ENCODE data around the gene GSAP.
"Not testable (repeated sequence)": the region's sequence is repeated elsewhere in the genome, so short reads cannot be mapped to it uniquely, and the experiment has no call there.

The GSAP gene

DNA sequence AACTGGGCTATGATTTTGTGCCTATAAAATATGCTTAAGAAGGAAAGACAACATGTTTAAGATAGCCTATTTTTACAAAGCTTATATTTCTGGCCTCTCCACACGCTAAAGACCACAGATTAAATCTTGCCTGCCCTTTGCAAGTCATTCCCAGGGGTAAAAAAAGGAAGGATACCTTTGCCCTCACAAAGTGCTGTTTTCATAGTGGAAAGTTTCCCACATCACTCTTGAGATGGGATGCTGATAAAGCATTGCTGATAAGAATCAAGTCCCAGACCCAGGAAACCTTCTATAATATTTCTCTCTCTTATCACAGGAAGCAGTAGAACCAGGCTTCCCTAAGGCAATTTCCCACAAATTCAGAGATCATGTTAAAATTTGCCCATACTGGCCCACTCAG lies 56.5 kb downstream of the GSAP start:
- Histone ChIP-seq H3K9me3 (ENCODE audit: low read length) (no peaks in the 10 kb centered on the region), H3K4me3 (ENCODE audit: low read length) (no peak overlapping the region), H2AFZ (ENCODE audit: low read depth, low read length) (no peak overlapping the region)

DNA sequence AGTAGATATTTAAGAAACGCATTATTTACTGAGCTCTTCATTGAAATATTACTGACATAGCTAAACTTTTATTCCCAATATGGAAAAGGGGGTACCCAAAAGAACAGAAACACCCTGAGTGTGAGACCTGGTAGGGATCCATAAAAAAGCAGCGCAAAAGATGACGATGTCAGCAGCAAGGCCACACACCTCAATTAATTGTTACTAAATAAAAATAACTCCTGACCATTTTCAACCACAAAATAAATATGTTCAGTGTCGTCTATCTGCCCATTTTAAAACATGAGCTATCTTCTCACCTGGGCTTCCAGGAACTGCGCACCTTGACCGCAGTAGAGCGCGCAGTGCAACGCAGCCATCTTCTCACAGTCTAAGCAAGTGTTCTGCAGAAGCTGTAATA lies 61.2 kb downstream of the GSAP start:
- H3K27me3 ChIP-seq (ENCODE audit: insufficient read depth, low read length): no peaks in the 10 kb centered on the region
- H3K4me3 ChIP-seq (ENCODE audit: low read length): no peak overlapping the region
- no peaks in the 10 kb centered on the region for H3K9me3 ChIP-seq (ENCODE audit: low read length)
- H3K36me3 ChIP-seq (ENCODE audit: insufficient read depth, low read length): no peaks in the 10 kb centered on the region
- no peaks in the 10 kb centered on the region for H3K4me1 ChIP-seq (ENCODE audit: insufficient read depth, low read length)
- H2AFZ ChIP-seq (ENCODE audit: low read depth, low read length): no peak overlapping the region

More for the DNA sequence above, 56.5 kb downstream of the GSAP start:
- H3K36me3 ChIP-seq (ENCODE audit: insufficient read depth, low read length): no peaks in the 10 kb centered on the region
- H3K27me3 ChIP-seq (ENCODE audit: insufficient read depth, low read length): no peaks in the 10 kb centered on the region
- H3K4me1 ChIP-seq (ENCODE audit: insufficient read depth, low read length): no peaks in the 10 kb centered on the region

DNA sequence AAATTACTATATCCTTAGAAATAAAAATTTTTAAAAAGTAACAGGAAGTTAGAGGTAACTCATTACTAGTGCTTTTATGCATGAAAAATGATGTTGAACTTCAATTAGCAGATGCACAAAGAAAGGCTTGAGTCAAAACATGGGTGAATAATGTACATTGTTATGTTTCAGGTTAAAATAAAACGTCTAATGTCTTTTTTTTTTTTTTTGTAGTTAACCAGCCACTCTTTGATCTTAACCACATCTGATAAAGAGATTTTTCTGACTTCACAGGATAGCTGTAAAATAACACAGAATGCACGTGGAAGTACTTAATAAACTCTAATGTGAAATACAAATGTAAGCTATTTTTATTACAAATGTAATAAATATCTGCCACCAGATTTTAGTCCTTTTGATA lies 61.7 kb downstream of the GSAP start:
- no peaks in the 10 kb centered on the region for H3K36me3 ChIP-seq (ENCODE audit: insufficient read depth, low read length)
- no peaks in the 10 kb centered on the region for H3K4me1 ChIP-seq (ENCODE audit: insufficient read depth, low read length)
- H3K9me3 ChIP-seq (ENCODE audit: low read length): no peaks in the 10 kb centered on the region

DNA sequence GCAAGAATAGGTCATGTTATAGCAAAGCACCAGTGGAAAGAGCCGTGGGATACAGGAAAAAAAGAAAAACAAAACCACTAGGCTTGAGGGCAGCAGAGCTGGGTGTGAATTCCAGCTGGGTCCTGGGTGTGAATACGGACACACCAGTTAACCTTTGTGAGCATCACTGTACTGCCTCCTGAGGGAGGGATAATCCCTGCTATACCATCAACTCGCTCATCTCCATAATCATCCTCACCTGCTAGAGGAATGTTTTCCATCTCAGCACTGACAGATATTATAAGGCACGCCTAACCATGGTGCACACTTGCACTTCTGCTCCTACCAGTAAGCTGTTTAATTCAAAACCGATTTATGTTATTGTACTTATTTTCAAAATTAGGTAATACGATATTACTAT lies 62.2 kb downstream of the GSAP start:
- no peaks in the 10 kb centered on the region for H3K36me3 ChIP-seq (ENCODE audit: insufficient read depth, low read length)

More for the DNA sequence above, 61.7 kb downstream of the GSAP start:
- Histone ChIP-seq H3K4me3 (ENCODE audit: low read length) (no peak overlapping the region), H2AFZ (ENCODE audit: low read depth, low read length) (no peak overlapping the region), H3K27me3 (ENCODE audit: insufficient read depth, low read length) (no peaks in the 10 kb centered on the region)

DNA sequence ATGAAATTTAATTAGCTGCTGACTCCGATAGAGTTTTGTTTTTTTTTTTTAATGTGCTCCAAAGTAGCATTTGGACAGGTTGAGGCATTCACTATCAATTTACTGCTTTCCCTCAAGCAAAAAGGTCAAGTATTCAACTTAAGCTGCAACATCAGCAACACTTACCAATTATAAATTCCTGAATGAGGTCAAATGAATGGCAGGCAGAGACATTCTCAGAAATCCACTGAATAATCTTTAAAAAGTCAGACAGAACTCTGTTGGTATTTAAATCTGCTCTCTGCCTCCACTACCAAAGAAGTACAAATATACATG lies 62.8 kb downstream of the GSAP start:
- no peaks in the 10 kb centered on the region for H3K9me3 ChIP-seq (ENCODE audit: low read length)
- H3K27me3 ChIP-seq (ENCODE audit: insufficient read depth, low read length): no peaks in the 10 kb centered on the region
- H3K4me3 ChIP-seq (ENCODE audit: low read length): no peak overlapping the region
- peaks cover 8% of the 10 kb centered on the region for H3K4me1 ChIP-seq (ENCODE audit: insufficient read depth, low read length)
- no peaks in the 10 kb centered on the region for H3K36me3 ChIP-seq (ENCODE audit: insufficient read depth, low read length)
- H2AFZ ChIP-seq (ENCODE audit: low read depth, low read length): no peak overlapping the region

More for the DNA sequence above, 62.2 kb downstream of the GSAP start:
- H2AFZ ChIP-seq (ENCODE audit: low read depth, low read length): no peak overlapping the region
- no peaks in the 10 kb centered on the region for H3K27me3 ChIP-seq (ENCODE audit: insufficient read depth, low read length)
- H3K4me3 ChIP-seq (ENCODE audit: low read length): no peak overlapping the region
- H3K4me1 ChIP-seq (ENCODE audit: insufficient read depth, low read length): peaks cover 4% of the 10 kb centered on the region
- no peaks in the 10 kb centered on the region for H3K9me3 ChIP-seq (ENCODE audit: low read length)

DNA sequence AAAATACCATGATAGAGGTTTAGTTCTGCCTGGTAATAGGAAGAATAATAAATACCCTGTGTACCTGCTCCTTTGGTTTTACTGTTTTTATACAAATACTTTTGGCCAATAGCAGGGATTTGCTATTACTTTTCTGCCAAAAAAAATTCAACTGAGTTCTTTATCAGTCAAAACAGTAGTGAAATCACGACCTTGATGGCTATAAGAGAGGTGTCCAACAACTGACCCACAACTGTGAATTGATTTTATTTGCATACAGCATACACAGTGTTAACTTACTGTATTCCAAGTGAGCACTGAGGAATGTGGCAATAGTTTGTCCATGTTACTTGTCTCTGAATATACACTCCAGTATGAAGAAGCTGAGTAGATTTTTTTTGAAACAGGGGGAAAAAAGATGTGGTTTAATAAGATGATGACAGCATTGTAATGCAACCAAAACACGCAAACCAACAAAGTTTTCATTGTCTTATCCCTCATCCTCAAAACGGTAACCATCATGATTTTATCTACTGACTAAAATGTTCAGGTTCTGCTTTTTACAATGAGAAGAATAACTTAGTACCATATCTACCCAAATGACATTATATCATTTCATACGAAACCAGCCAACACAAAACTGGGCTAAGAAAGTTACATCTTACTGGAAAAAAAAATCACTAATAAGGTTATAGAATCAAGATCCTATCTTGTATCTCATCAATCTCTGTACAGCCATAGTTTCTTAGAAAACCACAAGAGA lies 63.3 kb downstream of the GSAP start:
- H2AFZ ChIP-seq (ENCODE audit: low read depth, low read length): no peak overlapping the region
- no peak overlapping the region for H3K4me3 ChIP-seq (ENCODE audit: low read length)
- peaks cover 10% of the 10 kb centered on the region for H3K4me1 ChIP-seq (ENCODE audit: insufficient read depth, low read length)
- H3K27me3 ChIP-seq (ENCODE audit: insufficient read depth, low read length): no peaks in the 10 kb centered on the region
- no peaks in the 10 kb centered on the region for H3K9me3 ChIP-seq (ENCODE audit: low read length)
- no peaks in the 10 kb centered on the region for H3K36me3 ChIP-seq (ENCODE audit: insufficient read depth, low read length)

DNA sequence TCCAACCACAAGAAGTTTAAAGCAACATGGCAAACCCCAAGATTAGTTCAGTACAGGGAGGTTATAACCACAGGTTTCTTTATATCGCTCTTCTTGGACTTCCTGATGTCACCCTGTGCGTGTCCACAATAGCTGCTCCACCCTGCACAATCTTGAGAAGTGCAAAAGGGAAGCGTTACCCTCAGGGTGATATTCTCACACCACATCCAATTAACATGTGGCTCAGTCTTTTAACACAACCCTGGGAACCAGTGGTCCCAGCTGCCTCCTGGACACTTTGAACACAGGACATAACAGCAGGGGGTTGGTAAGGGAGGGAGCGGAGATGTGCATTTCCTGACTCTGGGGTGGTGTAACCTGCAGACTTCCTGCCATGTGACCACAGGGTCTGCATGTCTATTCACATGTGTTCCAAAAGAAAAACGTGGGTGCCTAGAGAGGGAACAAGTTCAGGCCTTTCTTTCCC lies 64.6 kb downstream of the GSAP start:
- H3K36me3 ChIP-seq (ENCODE audit: insufficient read depth, low read length): no peaks in the 10 kb centered on the region
- H3K9me3 ChIP-seq (ENCODE audit: low read length): no peaks in the 10 kb centered on the region
- no peak overlapping the region for H2AFZ ChIP-seq (ENCODE audit: low read depth, low read length)
- H3K4me1 ChIP-seq (ENCODE audit: insufficient read depth, low read length): peaks cover 10% of the 10 kb centered on the region
- H3K27me3 ChIP-seq (ENCODE audit: insufficient read depth, low read length): no peaks in the 10 kb centered on the region
- H3K4me3 ChIP-seq (ENCODE audit: low read length): no peak overlapping the region

DNA sequence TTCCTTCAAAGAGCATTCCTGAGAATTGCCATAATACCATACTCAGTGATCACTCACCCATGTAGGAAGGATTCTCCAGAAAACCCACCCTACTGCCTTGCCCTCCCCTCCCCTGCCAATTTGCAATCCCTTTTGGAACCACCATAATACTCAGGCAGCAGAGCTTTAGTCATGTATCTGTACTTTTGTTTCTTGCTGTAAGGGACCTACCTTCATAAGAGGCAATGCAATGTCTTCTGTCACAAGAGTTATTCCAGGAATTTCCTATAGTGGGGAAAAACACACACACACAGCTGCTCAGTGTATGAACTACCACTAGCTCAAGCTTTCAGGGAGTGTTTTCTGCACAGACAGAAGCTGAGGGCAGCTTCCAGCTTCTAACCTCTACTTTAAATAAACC lies 67.0 kb downstream of the GSAP start:
- Histone ChIP-seq H3K36me3 (ENCODE audit: insufficient read depth, low read length) (no peaks in the 10 kb centered on the region), H2AFZ (ENCODE audit: low read depth, low read length) (no peak overlapping the region), H3K4me1 (ENCODE audit: insufficient read depth, low read length) (peaks cover 10% of the 10 kb centered on the region), H3K9me3 (ENCODE audit: low read length) (no peaks in the 10 kb centered on the region), H3K4me3 (ENCODE audit: low read length) (no peak overlapping the region), H3K27me3 (ENCODE audit: insufficient read depth, low read length) (no peaks in the 10 kb centered on the region)

DNA sequence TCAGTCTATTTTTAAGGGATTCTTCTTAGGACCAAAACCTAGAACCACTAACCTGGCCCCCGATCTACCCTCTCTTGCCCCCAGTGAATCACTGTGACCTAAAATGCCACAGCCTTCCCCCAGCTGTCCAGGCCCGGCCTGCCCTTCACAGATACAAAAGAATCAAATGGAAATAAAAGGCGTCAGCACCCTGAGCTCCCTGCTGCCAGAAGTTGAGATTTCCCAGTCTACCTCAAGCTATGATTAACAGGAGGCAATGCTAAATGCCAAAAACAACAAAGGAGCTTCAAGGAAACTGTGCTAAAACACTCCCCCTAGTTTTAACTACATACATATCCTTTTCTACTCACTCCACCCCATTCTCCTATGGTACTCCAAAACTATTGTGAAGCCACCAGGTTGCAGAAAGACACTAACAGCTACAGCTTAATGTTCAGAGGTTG lies 67.8 kb downstream of the GSAP start:
- Histone ChIP-seq H2AFZ (ENCODE audit: low read depth, low read length) (no peak overlapping the region), H3K27me3 (ENCODE audit: insufficient read depth, low read length) (no peaks in the 10 kb centered on the region), H3K36me3 (ENCODE audit: insufficient read depth, low read length) (no peaks in the 10 kb centered on the region), H3K9me3 (ENCODE audit: low read length) (no peaks in the 10 kb centered on the region), H3K4me3 (ENCODE audit: low read length) (no peak overlapping the region), H3K4me1 (ENCODE audit: insufficient read depth, low read length) (peaks cover 10% of the 10 kb centered on the region)

DNA sequence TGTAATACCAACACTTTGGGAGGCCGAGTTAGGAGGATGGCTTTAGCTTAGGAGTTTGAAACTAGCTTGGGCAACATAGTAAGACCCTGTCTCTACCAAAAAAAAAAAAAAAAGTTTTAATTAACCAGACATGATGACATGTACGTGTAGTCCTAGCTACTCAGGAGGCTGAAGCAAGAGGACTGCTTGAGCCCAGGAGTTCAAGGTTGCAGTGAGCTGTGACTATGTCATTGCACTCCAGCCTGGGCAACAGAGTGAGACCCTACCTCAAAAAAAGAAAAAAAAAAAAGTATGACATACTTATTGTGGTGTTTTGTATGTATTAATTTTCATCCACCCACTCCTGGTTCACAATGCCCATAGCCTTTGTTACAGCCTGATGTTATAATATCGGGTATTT lies 69.7 kb downstream of the GSAP start:
- Histone ChIP-seq H2AFZ (ENCODE audit: low read depth, low read length) (no peak overlapping the region), H3K27me3 (ENCODE audit: insufficient read depth, low read length) (no peaks in the 10 kb centered on the region), H3K9me3 (ENCODE audit: low read length) (no peaks in the 10 kb centered on the region), H3K4me1 (ENCODE audit: insufficient read depth, low read length) (peaks cover 10% of the 10 kb centered on the region), H3K4me3 (ENCODE audit: low read length) (no peak overlapping the region), H3K36me3 (ENCODE audit: insufficient read depth, low read length) (no peaks in the 10 kb centered on the region)

DNA sequence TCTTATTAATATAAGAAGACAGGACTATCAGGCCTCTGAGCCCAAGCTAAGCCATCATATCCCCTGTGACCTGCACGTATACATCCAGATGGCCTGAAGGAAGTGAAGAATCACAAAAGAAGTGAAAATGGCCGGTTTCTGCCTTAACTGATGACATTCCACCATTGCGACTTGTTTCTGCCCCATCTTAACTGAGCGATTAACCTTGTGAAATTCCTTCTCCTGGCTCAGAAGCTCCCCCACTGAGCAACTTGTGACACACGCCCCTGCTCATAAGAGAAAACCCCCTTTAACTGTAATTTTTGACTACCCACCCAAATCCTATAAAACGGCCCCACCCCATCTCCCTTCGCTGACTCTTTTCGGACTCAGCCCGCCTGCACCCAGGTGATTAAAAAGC lies 70.7 kb downstream of the GSAP start:
- H3K4me1 ChIP-seq (ENCODE audit: insufficient read depth, low read length); H3K9me3 ChIP-seq (ENCODE audit: low read length); H3K27me3 ChIP-seq (ENCODE audit: insufficient read depth, low read length); H2AFZ ChIP-seq (ENCODE audit: low read depth, low read length); H3K36me3 ChIP-seq (ENCODE audit: insufficient read depth, low read length); H3K4me3 ChIP-seq (ENCODE audit: low read length): not testable (repeated sequence)

DNA sequence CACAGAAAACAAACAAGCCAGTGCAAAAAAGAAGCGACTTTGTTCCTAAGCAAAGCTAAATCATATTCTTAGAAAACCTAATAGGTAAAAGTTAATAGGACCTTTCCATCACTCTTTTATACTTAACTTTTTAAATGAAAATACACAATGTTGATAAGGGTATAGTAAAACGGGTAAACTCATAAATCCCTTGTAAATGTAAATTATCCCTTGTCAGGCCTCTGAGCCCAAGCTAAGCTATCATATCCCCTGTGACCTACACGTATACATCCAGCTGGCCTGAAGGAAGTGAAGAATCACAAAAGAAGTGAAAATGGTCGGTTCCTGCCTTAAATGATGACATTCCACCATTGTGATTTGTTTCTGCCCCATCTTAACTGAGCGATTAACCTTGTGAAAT lies 76.4 kb downstream of the GSAP start:
- Histone ChIP-seq H3K9me3 (ENCODE audit: low read length) (peaks cover 2% of the 10 kb centered on the region), H3K4me1 (ENCODE audit: insufficient read depth, low read length) (no peaks in the 10 kb centered on the region), H3K4me3 (ENCODE audit: low read length) (no peak overlapping the region), H3K36me3 (ENCODE audit: insufficient read depth, low read length) (no peaks in the 10 kb centered on the region), H2AFZ (ENCODE audit: low read depth, low read length) (no peak overlapping the region), H3K27me3 (ENCODE audit: insufficient read depth, low read length) (no peaks in the 10 kb centered on the region)

DNA sequence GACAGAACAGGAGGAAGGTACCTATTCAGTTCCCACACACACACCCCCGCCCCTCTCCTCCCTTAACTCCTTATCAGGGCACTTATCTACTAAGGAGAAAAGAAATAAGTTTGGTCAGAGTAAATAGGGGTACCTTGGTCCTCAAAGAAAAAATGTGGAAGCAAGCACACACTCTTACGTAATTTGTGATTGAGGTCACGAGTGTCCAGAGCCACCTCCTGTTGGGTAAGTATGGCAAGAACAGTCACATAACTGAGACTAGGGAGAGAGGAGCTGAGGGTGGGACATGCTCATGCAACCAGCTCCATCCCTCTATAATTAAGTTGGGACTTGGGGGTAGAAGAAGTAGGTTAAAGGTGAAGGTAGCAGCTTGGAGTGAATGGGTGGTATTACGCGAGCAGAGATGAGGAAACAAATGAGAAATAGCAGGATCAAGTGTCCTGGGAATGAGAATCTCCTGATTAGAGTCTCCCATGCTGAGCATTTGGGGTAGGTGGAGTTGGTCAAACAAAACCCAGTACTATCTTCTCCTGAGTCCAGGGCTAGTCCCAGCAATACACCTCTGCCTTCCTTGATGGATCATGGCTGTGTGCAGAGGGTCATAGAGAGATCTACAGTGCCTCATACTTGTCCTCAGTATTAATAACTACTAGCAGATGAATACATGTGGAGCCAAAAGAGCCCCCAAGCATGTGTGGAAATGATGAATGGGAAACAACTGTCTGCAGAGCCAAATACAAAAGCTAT lies 77.1 kb downstream of the GSAP start:
- Histone ChIP-seq H3K9me3 (ENCODE audit: low read length) (peaks cover 2% of the 10 kb centered on the region), H2AFZ (ENCODE audit: low read depth, low read length) (no peak overlapping the region), H3K36me3 (ENCODE audit: insufficient read depth, low read length) (no peaks in the 10 kb centered on the region), H3K27me3 (ENCODE audit: insufficient read depth, low read length) (no peaks in the 10 kb centered on the region), H3K4me1 (ENCODE audit: insufficient read depth, low read length) (no peaks in the 10 kb centered on the region), H3K4me3 (ENCODE audit: low read length) (no peak overlapping the region)
